SK-N-SH (cell line): Measurements from ENCODE around the gene CDK8. TPM values are rescaled to one million over a fixed set of nuclear protein-coding genes. Genes with fewer than 3 reads are reported as not detected.

Experiments used
- CTCF ChIA-PET: fragments of 300-600, 350-600 bp; formaldehyde crosslinking; extraction: SDS; loops from one replicate; lab custom pipeline; 2021; lab: Yijun Ruan, JAX
- POLR2A ChIA-PET: fragments of 350-600 bp; sonication (Branson Sonifier 250); formaldehyde crosslinking; extraction: SDS; loops from one replicate; lab custom pipeline; 2020; ENCODE audit warnings: antibody characterized with exemption, inconsistent platforms; lab: Yijun Ruan, JAX
- DNase-seq: peaks from one replicate; pipeline ENCODE4 v3.0.0; 2012
- H2AFZ ChIP-seq: fragments of 200-600 bp; sonication (generic); 2 replicates; pipeline ENCODE4 v1.8.1; 2016; ENCODE audit warnings: antibody characterized with exemption, mild to moderate bottlenecking, low read depth
- H3F3A ChIP-seq: fragments of 200-600 bp; sonication (generic); replicated peaks from 2 replicates; pipeline ENCODE3; 2016; ENCODE audit warnings: antibody characterized with exemption, mild to moderate bottlenecking; ENCODE audit not compliant: insufficient read depth
- H3K27ac ChIP-seq, 2 experiments: fragments of 200-500 bp in 1 of 2; fragments of 200-600 bp in 1 of 2; sonication (Bioruptor generic) in 1 of 2; sonication (generic), shearing (Covaris generic) in 1 of 2; 2 replicates each; pipeline versions ENCODE4 v1.5.1 to v1.6.1; 2014 to 2016; ENCODE audit warnings: low read depth in 2 of 2, inconsistent platforms in 1 of 2, low read length in 1 of 2, mild to moderate bottlenecking in 1 of 2, mixed read lengths in 1 of 2
- H3K27me3 ChIP-seq: fragments of 200-600 bp; sonication (generic), shearing (Covaris generic); 2 replicates; pipeline ENCODE4 v1.6.1; 2016; ENCODE audit warnings: mixed run types; ENCODE audit not compliant: insufficient read depth
- H3K36me3 ChIP-seq, 2 experiments: fragments of 200-500 bp in 1 of 2; fragments of 200-600 bp in 1 of 2; sonication (Bioruptor generic) in 1 of 2; sonication (generic) in 1 of 2; replicated peaks in 1 of 2; 2 replicates each; pipeline versions ENCODE3 to v1.5.1; 2014 to 2016; ENCODE audit warnings: low read length in 1 of 2, mild to moderate bottlenecking in 1 of 2; ENCODE audit not compliant: insufficient read depth in 2 of 2, control insufficient read depth in 1 of 2
- H3K4me1 ChIP-seq, 2 experiments: fragments of 200-500 bp in 1 of 2; fragments of 200-600 bp in 1 of 2; sonication (Bioruptor generic) in 1 of 2; sonication (generic), shearing (Covaris generic) in 1 of 2; 2 replicates each; pipeline versions ENCODE4 v1.5.1 to v1.6.1; 2014 to 2016; ENCODE audit warnings: low read depth in 1 of 2, low read length in 1 of 2, mixed run types in 1 of 2; ENCODE audit not compliant: insufficient read depth in 2 of 2, control insufficient read depth in 1 of 2
- H3K4me2 ChIP-seq: fragments of 200-600 bp; sonication (generic), shearing (Covaris generic); 2 replicates; pipeline ENCODE4 v1.6.1; 2017; ENCODE audit warnings: mixed run types
- H3K4me3 ChIP-seq, 2 experiments: fragments of 200-500 bp in 1 of 2; fragments of 200-600 bp in 1 of 2; sonication (Bioruptor generic) in 1 of 2; sonication (generic), shearing (Covaris generic) in 1 of 2; 2 replicates each; pipeline versions ENCODE4 v1.5.1 to v1.8.1; 2014 to 2016; ENCODE audit warnings: low read depth in 2 of 2, inconsistent platforms in 1 of 2, low read length in 1 of 2, mild to moderate bottlenecking in 1 of 2, mixed read lengths in 1 of 2, moderate library complexity in 1 of 2
- H3K79me2 ChIP-seq: fragments of 200-600 bp; sonication (generic); 2 replicates; pipeline ENCODE4 v1.8.1; 2017; ENCODE audit warnings: mild to moderate bottlenecking; ENCODE audit not compliant: insufficient read depth
- H3K9ac ChIP-seq: fragments of 200-600 bp; sonication (generic); 2 replicates; pipeline ENCODE4 v1.6.1; 2017; ENCODE audit warnings: mixed run types
- H3K9me2 ChIP-seq: fragments of 200-600 bp; sonication (generic); 2 replicates; pipeline ENCODE4 v1.6.1; 2017; ENCODE audit warnings: mixed run types
- H3K9me3 ChIP-seq: fragments of 200-600 bp; sonication (generic); 2 replicates; pipeline ENCODE4 v1.6.1; 2017; ENCODE audit warnings: mixed run types, mild to moderate bottlenecking, moderate library complexity
- H4K20me1 ChIP-seq: fragments of 200-600 bp; sonication (generic); 2 replicates; pipeline ENCODE4 v1.6.1; 2017; ENCODE audit warnings: mild to moderate bottlenecking, mixed run types; ENCODE audit not compliant: insufficient read depth
- CHD2 ChIP-seq: fragments of 150-350 bp; IDR thresholded peaks from 2 replicates; pipeline ENCODE4 v1.6.1; 2018; ENCODE audit warnings: low read length; ENCODE audit not compliant: partially characterized antibody
- CTCF ChIP-seq: fragments of 200-600 bp; sonication (generic); IDR thresholded peaks from 2 replicates; pipeline ENCODE4 v1.6.1; 2017; ENCODE audit warnings: antibody characterized with exemption, mild to moderate bottlenecking, moderate library complexity
- ELF1 ChIP-seq: IDR thresholded peaks from 2 replicates; pipeline ENCODE4 v1.4.0; 2012
- EZH2phosphoT487 ChIP-seq: fragments of 200-600 bp; sonication (generic); IDR thresholded peaks from 2 replicates; pipeline ENCODE4 v1.6.1; 2017; ENCODE audit warnings: low read depth, mixed run types, mild to moderate bottlenecking, antibody characterized with exemption, moderate library complexity, borderline replicate concordance
- FOSL2 ChIP-seq: IDR thresholded peaks from 2 replicates; pipeline ENCODE4 v1.4.0; 2012; ENCODE audit warnings: low read depth, mild to moderate bottlenecking, moderate library complexity, borderline replicate concordance
- FOXM1 ChIP-seq: IDR thresholded peaks from 2 replicates; pipeline ENCODE4 v1.4.0; 2012; ENCODE audit warnings: low read depth, mild to moderate bottlenecking
- IRF3 ChIP-seq: fragments of 150-350 bp; IDR thresholded peaks from 2 replicates; pipeline ENCODE4 v1.6.1; 2016; ENCODE audit warnings: mild to moderate bottlenecking, low read depth, low read length
- MAX ChIP-seq: IDR thresholded peaks from 2 replicates; pipeline ENCODE4 v1.4.0; 2012; ENCODE audit warnings: low read depth
- MXI1 ChIP-seq: IDR thresholded peaks from 2 replicates; pipeline ENCODE4 v1.6.1; 2012; ENCODE audit warnings: mild to moderate bottlenecking, low read depth, low read length, improper control_type of control experiment
- NFIC ChIP-seq: IDR thresholded peaks from 2 replicates; pipeline ENCODE4 v1.4.0; 2012; ENCODE audit warnings: borderline replicate concordance
- POLR2AphosphoS5 ChIP-seq: IDR thresholded peaks from 2 replicates; pipeline ENCODE4 v1.6.1; 2012; ENCODE audit warnings: low read depth, low read length
- RAD21 ChIP-seq: IDR thresholded peaks from 2 replicates; pipeline ENCODE4 v1.6.1; 2012; ENCODE audit warnings: mild to moderate bottlenecking, low read length
- SIN3A ChIP-seq: IDR thresholded peaks from 2 replicates; pipeline ENCODE4 v1.6.1; 2012; ENCODE audit warnings: low read depth, mild to moderate bottlenecking, low read length, moderate library complexity, borderline replicate concordance
- TAF1 ChIP-seq: IDR thresholded peaks from 2 replicates; pipeline ENCODE4 v1.6.1; 2012; ENCODE audit warnings: low read depth, mild to moderate bottlenecking, low read length, moderate library complexity, borderline replicate concordance
- TCF12 ChIP-seq: IDR thresholded peaks from 2 replicates; pipeline ENCODE4 v1.4.0; 2012
- TEAD4 ChIP-seq: IDR thresholded peaks from 2 replicates; pipeline ENCODE4 v1.4.0; 2012; ENCODE audit warnings: mild to moderate bottlenecking, borderline replicate concordance; ENCODE audit not compliant: insufficient read depth
- USF1 ChIP-seq: IDR thresholded peaks from 2 replicates; pipeline ENCODE4 v1.4.0; 2012; ENCODE audit warnings: low read depth, borderline replicate concordance
- YY1 ChIP-seq: IDR thresholded peaks from 2 replicates; pipeline ENCODE4 v1.4.0; 2012; ENCODE audit warnings: low read depth, mild to moderate bottlenecking
- whole genome bisulfite sequencing: methylation state at CpG from one replicate; pipeline ENCODE4 v1.1.6; 2017; ENCODE audit warnings: low lambda C conversion rate; 5-methylcytosine and 5-hydroxymethylcytosine counted together
- polyA plus RNA-seq, 3 experiments: library from polyadenylated mRNA; depleted of rRNA; stranded (reverse); fragments of >200 nt; gene quantifications; 2 replicates each; pipeline ENCODE4 v1.2.3, GENCODE V29; 2012

CDK8 gene
- polyA plus RNA-seq, 1 of the 3 experiments (the other 2 are of a cell fraction), result 10.1 TPM

- no peak for DNase-seq
- Histone ChIP-seq H2AFZ (no peak overlapping the region), H3K27ac (no peak overlapping the region), H3K9ac (no peak overlapping the region), H3K4me1 (no peaks in the 10 kb centered on the region; a peak in 1 of 4 replicates), H3K36me3 (no peaks in the 10 kb centered on the region), H3K4me2 (no peak overlapping the region), H3K27me3 (no peaks in the 10 kb centered on the region), H3F3A (no peaks in the 10 kb centered on the region), H3K79me2 (peaks cover 100% of the 10 kb centered on the region), H3K9me2 (no peaks in the 10 kb centered on the region), H4K20me1 (peaks cover 41% of the 10 kb centered on the region), H3K4me3 (no peak overlapping the region), H3K9me3 (no peaks in the 10 kb centered on the region)
- no peak for TF ChIP-seq IRF3
- no peak for TF ChIP-seq TCF12
- no peak for TF ChIP-seq MAX
- TF ChIP-seq TAF1, result no peak
- TF ChIP-seq TEAD4, result no peak
- TF ChIP-seq USF1, result no peak
- CTCF ChIA-PET, result interaction anchor here (1.2 kb wide), 1 partner anchor 15 kb away, joined by 3 read pairs; no protein-coding TSS in a partner anchor
- 100% methylated on average over 3 of the region's 3 CpGs for WGBS
- POLR2A ChIA-PET, result no interaction called here
Observed at GRCh38 chr13:26270707-26271106, 16.8 kb downstream of the CDK8 start.

- Histone ChIP-seq H3K4me2 (no peak overlapping the region), H3K4me1 (no peaks in the 10 kb centered on the region; a peak in 2 of 4 replicates), H2AFZ (no peak overlapping the region), H3K9me3 (no peaks in the 10 kb centered on the region), H3K27ac (no peak overlapping the region), H3K27me3 (no peaks in the 10 kb centered on the region), H3K4me3 (no peak overlapping the region), H3F3A (no peaks in the 10 kb centered on the region), H3K79me2 (peaks cover 100% of the 10 kb centered on the region), H3K36me3 (no peaks in the 10 kb centered on the region), H3K9ac (no peak overlapping the region), H3K9me2 (no peaks in the 10 kb centered on the region)
- 85% methylated on average over 3 of the region's 3 CpGs for WGBS
- ChIA-PET CTCF (no interaction called here), POLR2A (no interaction called here)
- DNase-seq, result no peak
- TF ChIP-seq EZH2phosphoT487 (no peak), FOSL2 (no peak), TAF1 (no peak), ELF1 (no peak), IRF3 (no peak), NFIC (no peak), RAD21 (no peak), FOXM1 (no peak), SIN3A (no peak), POLR2AphosphoS5 (no peak), MAX (no peak), CTCF (no peak), MXI1 (no peak), YY1 (no peak), CHD2 (no peak)
- TF ChIP-seq, all 33 proteins: peak for 0
- peaks cover 32% of the 10 kb centered on the region for H4K20me1 ChIP-seq
Observed at GRCh38 chr13:26272621-26273020, 18.7 kb downstream of the CDK8 start.
